ENCODE measurements around the gene CD247.

DNA sequence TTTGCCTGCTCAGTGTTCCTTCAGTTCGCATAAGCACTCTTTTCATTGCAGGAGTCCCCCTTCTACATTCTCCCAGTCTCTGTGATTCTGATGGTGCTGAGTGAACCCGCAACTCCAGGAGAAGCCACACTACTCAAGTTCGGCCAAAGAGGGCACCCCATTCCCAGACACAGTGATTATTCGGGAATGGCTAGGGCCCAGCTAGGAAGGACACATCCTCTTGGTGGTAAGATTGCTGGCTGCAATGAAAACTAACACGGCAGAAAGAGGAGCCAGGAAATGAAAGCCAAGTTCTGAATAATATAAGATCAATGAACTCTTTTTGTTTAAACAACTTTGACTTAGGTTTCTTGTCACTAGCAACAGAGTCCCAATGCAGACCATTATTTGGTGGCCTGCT is 20.3 kb upstream of the CD247 start:
- TF ChIP-seq POLR2A (IDR thresholded peaks at IDR 0.05; ENCODE audit: low read length) (no peak), BHLHE40 (IDR thresholded peaks at IDR 0.05; ENCODE audit: low read depth, low read length) (no peak), CHD4 (IDR thresholded peaks at IDR 0.05; ENCODE audit: borderline replicate concordance) (no peak), KDM1A (IDR thresholded peaks at IDR 0.05; ENCODE audit: low read depth) (no peak)
